IPS-18c (cell line): Measurements from ENCODE around the gene ST8SIA5.

Source experiments
- H3K4me3 ChIP-seq: 2 replicates; pipeline ENCODE4 v1.7.0; 2013; ENCODE audit warnings: low read depth, mild to moderate bottlenecking, low read length, moderate library complexity; ENCODE audit not compliant: insufficient read depth
- H3K9me3 ChIP-seq: one replicate; pipeline ENCODE4 v1.6.1; 2013; ENCODE audit warnings: mild to moderate bottlenecking, low read length, moderate library complexity; ENCODE audit not compliant: control insufficient read depth, insufficient read depth

The ST8SIA5 gene

DNA sequence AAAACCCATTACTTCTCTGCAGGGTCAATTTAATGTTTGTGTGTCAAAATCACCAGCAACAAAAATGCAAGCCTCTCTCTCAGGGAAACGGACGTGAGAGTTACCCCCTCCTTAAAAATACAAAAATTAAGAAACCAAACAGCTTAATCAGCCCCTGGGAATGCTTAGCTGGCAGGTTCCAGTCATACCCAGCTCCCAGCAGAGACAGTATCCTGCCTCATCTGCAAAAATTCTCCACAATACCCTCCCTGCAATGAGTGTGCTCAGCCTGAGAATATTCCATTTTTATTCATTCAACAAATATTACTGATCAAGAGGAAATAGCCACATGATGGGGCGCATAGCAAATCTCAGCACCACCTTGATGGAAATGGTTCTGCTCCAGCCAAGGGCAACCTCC lies 36.3 kb downstream of the ST8SIA5 start:
- Histone ChIP-seq H3K4me3 (no peak overlapping the region), H3K9me3 (no peaks in the 10 kb centered on the region)

DNA sequence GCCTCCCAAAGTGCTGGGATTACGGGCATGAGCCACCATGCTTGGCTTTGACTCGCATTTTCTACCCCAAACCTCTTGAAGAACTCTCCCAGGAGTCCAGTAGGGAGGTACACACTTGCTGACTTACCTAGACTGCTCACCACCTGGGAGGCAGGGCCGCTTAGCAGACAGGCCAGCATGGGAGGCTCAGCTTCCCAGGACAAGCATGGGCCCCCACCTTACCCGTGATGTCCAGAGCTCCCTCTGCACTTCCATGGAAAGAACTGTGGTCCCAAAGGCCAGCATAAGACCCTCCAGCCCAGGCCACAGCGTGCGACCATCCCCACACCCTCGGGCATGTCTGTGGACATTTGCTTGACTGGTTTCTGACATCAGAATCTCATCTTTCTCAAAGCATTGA lies 36.8 kb downstream of the ST8SIA5 start:
- Histone ChIP-seq H3K9me3 (no peaks in the 10 kb centered on the region), H3K4me3 (no peak overlapping the region)

- H3K4me3 ChIP-seq, result no peak overlapping the region
- no peaks in the 10 kb centered on the region for H3K9me3 ChIP-seq
Observed at GRCh38 chr18:46719388-46719787, 37.5 kb downstream of the ST8SIA5 start.

GRCh38 chr18:46718501-46719341 lies 38.1 kb downstream of the ST8SIA5 start:
- Histone ChIP-seq H3K4me3 (no peak overlapping the region), H3K9me3 (no peaks in the 10 kb centered on the region)

GRCh38 chr18:46716827-46717226 lies 40.0 kb downstream of the ST8SIA5 start:
- H3K9me3 ChIP-seq, result no peaks in the 10 kb centered on the region
- no peak overlapping the region for H3K4me3 ChIP-seq

- no peaks in the 10 kb centered on the region for H3K9me3 ChIP-seq
- H3K4me3 ChIP-seq, result no peak overlapping the region
Observed at GRCh38 chr18:46716336-46716735, 40.5 kb downstream of the ST8SIA5 start.

DNA sequence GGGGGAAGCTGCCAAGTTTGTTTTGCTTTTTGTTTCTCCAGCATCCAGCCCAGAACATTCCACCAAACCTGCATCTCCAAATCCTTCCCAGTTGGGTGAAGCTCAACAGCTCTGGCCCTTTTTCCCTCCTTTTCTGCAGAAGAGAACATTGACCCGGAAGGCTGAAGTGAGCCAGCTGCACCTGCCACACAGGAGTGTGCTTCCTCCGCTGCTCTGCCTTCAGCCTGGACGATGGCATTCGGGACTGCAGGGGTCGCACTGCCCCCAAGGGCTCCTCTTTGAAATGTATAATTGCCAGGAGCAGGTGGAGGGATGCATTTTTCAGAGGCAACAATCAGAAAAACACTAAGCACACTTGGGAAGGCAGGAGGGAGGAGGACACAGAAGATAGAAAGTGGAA lies 41.8 kb downstream of the ST8SIA5 start:
- Histone ChIP-seq H3K9me3 (no peaks in the 10 kb centered on the region), H3K4me3 (no peak overlapping the region)

DNA sequence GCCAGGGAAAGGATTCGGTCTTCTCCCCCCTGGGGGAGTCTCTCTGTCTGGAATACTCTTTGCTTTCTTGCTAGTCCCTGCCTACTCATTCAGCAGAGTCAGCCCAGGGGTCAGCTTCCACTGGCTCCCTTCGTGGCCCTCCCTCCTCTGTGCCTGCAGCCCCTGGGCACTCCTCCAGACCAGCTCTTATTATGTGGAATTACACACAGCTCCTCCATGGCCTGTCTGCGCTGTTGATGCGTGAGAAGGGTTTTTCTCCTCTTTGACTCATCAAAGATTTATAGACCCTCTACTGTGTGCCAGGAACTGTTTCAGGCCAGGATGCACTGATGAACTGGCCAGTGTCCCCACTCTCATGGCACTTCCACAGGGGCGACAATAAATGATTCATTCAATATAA lies 44.4 kb downstream of the ST8SIA5 start:
- Histone ChIP-seq H3K4me3 (no peak overlapping the region), H3K9me3 (no peaks in the 10 kb centered on the region)

DNA sequence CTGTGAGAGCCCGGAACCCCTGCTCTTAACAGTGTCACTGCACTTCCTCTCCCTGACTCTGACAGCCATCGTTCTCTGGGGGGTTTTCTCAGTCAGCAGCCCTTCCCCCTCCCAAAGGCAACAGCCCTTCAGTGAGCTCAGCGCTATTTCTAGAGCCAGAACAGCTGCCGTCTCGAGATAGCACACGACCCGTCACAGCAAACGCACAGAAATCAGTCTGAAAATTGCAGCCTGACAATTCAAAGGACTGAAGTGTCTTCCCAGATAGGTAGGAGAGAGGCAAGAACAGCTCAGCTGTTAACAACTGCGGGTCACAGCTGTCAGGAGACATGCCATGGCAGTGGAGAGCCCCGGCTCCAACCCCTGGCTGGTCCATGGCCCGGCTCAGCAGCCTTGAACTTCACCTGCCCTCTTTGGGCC lies 45.4 kb downstream of the ST8SIA5 start:
- Histone ChIP-seq H3K4me3 (no peak overlapping the region), H3K9me3 (no peaks in the 10 kb centered on the region)

DNA sequence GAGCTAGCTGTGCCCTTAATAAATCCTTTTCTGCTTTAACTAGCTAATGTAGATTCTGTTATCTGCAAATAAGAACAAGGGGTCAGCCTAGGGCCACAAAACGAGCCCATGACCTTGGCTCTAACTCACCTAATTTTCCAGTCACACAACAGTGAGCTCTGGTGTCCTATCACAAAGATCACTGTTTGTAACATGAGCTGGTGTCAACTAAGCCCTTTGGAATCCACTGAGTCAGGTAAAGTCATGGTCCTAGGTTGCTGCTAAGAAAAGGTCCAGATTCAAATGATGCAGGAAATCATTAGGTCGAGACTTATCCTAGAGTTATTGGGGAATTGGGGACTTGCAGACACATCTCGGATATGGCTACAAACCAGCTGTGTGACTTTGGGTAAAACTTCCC lies 49.9 kb downstream of the ST8SIA5 start:
- H3K9me3 ChIP-seq, result no peaks in the 10 kb centered on the region

DNA sequence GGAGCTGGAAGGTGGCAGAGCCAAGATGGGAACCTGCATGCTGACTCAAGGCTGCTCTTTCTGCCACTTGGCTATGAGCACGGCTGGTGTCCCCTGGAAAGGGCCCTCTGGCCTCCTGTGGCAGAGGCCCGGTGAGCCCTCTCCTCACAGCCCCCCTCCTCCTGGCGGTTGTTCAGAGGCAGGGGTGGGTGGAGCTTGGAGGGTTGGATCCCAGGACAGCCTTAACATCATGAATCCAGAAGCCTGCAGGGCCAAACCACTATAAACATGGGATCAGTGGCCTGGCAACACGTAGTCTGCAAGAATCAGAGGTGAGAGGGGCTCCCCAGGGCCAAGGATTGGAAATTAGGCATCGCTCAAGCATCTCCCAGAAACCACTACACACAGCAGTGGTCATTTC lies 51.3 kb downstream of the ST8SIA5 start:
- no peak overlapping the region for H3K4me3 ChIP-seq
- no peaks in the 10 kb centered on the region for H3K9me3 ChIP-seq

More for the DNA sequence above, 49.9 kb downstream of the ST8SIA5 start:
- H3K4me3 ChIP-seq, result no peak overlapping the region

DNA sequence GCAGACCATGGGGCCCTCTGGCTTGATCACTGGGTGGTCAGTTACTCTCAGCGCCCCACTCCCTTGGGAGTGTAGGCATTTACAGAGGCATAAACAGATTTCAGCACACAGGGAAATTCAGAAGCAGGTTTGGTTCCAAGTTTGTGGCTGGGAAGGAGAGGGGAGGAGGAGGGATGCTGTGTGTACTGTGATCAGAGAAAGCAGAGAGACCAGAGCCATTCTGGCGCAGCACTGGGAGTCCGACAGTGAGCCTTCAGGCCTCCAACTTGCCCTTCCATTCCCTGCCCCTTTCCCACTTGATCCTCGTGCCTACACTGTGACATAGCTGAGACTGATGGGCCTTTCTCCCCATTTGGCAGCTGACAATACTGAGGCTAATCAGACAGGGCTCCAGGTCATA lies 52.0 kb downstream of the ST8SIA5 start:
- no peak overlapping the region for H3K4me3 ChIP-seq

GRCh38 chr18:46704189-46704588 lies 52.7 kb downstream of the ST8SIA5 start:
- H3K4me3 ChIP-seq, result no peak overlapping the region
- H3K9me3 ChIP-seq, result no peaks in the 10 kb centered on the region

More for the DNA sequence above, 52.0 kb downstream of the ST8SIA5 start:
- H3K9me3 ChIP-seq, result no peaks in the 10 kb centered on the region

DNA sequence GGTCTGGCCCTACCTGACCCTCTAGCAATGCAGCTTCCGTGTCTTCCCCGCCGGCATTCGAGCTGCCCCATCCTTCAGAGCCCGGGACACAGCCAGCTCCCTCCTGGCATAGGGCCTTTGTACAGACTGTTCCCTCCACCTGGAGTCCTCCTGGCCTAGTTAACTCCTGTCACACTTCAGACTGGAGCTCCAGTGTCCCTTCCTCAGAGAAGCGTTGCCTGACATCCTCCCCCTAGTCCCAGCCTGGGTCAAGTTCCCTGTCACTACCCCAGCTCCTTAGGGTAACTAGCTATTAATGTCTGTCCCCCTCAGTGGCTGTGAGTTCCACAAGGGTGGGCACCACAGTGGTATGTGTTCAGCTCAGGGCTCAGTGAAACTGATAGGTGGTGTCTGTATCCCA lies 54.4 kb downstream of the ST8SIA5 start:
- Histone ChIP-seq H3K4me3 (no peak overlapping the region), H3K9me3 (no peaks in the 10 kb centered on the region)

DNA sequence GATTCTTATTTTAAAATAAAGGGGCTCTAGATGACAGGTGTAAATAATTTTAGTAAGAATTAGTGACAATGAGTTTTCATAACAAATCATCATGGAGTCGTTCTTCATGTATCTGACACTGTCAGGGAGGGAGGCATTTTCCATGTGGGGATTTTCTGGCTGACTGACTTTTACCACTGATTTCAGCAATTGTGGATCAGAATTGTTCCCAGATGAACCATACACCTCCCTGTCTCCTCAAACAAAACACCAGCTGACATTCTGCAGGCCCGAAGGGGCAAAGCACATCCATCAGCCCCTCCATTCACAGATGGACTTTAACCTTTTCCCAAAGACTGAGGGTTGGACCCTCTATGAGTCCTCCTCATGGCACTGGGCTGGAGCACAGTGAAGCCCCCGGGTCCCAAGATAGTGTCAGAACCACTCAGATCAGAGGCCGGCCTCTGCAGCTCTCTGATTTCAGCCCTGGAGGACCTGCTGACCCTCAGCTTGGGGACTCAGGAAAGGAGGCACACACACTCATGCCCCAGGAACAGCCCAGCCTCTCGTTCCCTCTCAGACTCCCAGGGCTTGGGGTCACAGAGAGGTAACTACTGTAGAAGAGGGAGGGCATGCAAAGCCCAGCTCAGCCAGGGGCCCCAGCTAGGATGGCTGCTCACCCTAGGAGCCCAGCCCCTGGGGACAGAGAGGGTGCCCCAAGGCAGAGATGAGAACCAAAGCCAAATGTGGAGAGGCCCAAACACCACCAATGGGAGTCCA lies 56.6 kb downstream of the ST8SIA5 start:
- no peak overlapping the region for H3K4me3 ChIP-seq
- no peaks in the 10 kb centered on the region for H3K9me3 ChIP-seq

- no peak overlapping the region for H3K4me3 ChIP-seq
- H3K9me3 ChIP-seq, result no peaks in the 10 kb centered on the region
Observed at GRCh38 chr18:46696702-46697101, 60.2 kb downstream of the ST8SIA5 start.

DNA sequence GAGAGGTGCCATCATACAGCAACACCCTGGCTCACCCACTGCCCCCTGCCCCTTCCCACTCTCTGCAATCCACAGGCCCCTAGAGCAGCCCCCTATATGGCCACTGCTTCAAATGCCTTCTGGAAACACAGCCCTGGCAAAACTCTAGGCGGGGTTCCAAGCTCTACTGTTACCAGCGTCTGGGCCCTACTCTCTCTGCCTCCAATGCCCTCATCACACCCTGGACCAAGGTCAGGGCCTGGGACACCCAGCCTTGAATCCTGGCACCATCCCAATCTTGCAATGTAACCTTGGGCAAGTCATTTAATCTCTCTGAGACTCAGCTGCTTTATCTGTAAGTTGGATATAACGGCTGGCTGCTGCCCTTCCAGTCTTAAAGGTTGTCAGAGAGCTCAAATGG lies 60.6 kb downstream of the ST8SIA5 start:
- Histone ChIP-seq H3K9me3 (no peaks in the 10 kb centered on the region), H3K4me3 (no peak overlapping the region)

DNA sequence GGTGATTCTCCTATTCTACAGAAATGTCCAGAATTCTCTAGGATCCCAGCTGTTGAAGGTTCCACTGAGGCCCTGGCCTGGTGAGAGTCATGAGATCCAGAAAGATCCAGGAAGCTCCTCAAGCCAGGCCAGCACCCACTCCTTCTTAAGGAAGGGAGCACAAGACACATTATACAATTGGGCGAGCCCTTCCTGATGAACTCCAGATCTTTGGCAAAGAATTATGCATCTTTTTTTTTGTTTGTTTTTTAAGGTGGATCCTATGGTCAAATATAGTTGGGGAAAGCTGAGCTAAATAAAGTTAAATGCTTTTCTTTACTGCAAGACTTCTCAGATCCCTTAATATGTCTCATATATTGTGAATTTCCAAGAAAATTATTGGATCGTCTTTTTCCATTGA lies 62.9 kb downstream of the ST8SIA5 start:
- H3K4me3 ChIP-seq, result no peak overlapping the region
- no peaks in the 10 kb centered on the region for H3K9me3 ChIP-seq
